ENCODE measurements around the gene LDLRAD3.

DNA sequence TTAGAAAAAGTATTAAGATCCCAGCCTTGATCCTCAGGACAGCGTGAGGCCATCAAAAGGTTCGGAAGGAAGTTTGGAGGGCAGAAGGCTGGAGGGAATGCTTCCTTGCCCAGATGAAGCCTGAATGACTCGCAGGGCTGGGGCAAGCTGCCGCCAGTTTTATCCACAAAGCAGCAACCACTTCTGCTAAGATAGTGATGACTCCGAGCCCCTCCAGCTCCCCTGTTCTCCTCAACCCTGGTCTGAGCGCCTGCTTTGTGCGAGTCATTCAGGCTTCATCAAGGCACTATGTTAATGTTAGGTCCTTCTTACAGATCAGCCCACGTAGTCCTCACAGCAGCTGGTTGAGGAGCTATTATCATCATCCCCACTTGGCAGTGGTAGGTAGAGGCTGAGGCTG, 186.5 kb downstream of the LDLRAD3 start:
- TF ChIP-seq, protein P1, sequence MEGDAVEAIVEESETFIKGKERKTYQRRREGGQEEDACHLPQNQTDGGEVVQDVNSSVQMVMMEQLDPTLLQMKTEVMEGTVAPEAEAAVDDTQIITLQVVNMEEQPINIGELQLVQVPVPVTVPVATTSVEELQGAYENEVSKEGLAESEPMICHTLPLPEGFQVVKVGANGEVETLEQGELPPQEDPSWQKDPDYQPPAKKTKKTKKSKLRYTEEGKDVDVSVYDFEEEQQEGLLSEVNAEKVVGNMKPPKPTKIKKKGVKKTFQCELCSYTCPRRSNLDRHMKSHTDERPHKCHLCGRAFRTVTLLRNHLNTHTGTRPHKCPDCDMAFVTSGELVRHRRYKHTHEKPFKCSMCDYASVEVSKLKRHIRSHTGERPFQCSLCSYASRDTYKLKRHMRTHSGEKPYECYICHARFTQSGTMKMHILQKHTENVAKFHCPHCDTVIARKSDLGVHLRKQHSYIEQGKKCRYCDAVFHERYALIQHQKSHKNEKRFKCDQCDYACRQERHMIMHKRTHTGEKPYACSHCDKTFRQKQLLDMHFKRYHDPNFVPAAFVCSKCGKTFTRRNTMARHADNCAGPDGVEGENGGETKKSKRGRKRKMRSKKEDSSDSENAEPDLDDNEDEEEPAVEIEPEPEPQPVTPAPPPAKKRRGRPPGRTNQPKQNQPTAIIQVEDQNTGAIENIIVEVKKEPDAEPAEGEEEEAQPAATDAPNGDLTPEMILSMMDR (optimal IDR thresholded peaks at IDR 0.05 in 1 of 3, IDR thresholded peaks at IDR 0.05 in 1 of 3, conservative IDR thresholded peaks at IDR 0.05 in 1 of 3; ENCODE audit: extremely low read depth in 1 of 3, insufficient read depth in 2 of 3, low read length in 3 of 3), result no peak
- TF ChIP-seq EZH2 (IDR thresholded peaks at IDR 0.05; ENCODE audit: low read length), result no peak

All from keratinocyte (primary cell).